MM.1S (cell line): ENCODE data around the gene MLH3.

Experiments
- EZH2 ChIP-seq: fragments of 300-600 bp; sonication (generic); optimal IDR thresholded peaks from 2 replicates; pipeline ENCODE3; 2017; ENCODE audit warnings: low read depth, mild to moderate bottlenecking, antibody characterized with exemption, low read length, mixed read lengths
- EZH2phosphoT487 ChIP-seq: fragments of 300-600 bp; sonication (generic); IDR thresholded peaks from 2 replicates; pipeline ENCODE4 v1.6.1; 2018; ENCODE audit warnings: antibody characterized with exemption, low read length
- TF ChIP-seq, protein P1 (sequence below): fragments of 300-600 bp; sonication (generic); IDR thresholded peaks from 2 replicates; pipeline ENCODE4 v1.5.1; 2016; ENCODE audit warnings: antibody characterized with exemption, low read length, mixed read lengths

DNA sequence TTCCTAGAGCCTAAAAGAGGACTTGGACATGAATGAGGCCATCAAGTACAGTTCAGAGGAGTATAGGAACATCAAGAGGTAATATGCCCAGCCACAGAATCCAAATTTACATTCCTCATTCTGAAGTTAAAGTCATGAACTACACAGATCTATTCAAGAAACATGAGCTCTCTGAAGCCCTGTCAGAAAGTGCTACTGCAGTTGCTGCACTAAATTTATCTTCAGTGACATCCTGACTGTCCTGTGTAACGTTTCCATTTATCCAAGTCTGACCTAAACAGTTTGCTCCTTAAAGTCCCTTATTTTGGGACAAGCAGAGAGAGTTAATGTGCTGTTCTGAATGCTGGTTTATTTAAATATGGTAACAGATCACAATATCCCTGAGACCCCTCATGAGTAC is 47.4 kb upstream of the MLH3 start:
- TF ChIP-seq, protein P1, sequence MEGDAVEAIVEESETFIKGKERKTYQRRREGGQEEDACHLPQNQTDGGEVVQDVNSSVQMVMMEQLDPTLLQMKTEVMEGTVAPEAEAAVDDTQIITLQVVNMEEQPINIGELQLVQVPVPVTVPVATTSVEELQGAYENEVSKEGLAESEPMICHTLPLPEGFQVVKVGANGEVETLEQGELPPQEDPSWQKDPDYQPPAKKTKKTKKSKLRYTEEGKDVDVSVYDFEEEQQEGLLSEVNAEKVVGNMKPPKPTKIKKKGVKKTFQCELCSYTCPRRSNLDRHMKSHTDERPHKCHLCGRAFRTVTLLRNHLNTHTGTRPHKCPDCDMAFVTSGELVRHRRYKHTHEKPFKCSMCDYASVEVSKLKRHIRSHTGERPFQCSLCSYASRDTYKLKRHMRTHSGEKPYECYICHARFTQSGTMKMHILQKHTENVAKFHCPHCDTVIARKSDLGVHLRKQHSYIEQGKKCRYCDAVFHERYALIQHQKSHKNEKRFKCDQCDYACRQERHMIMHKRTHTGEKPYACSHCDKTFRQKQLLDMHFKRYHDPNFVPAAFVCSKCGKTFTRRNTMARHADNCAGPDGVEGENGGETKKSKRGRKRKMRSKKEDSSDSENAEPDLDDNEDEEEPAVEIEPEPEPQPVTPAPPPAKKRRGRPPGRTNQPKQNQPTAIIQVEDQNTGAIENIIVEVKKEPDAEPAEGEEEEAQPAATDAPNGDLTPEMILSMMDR: no peak
- TF ChIP-seq EZH2phosphoT487: no peak
- TF ChIP-seq EZH2: no peak
